Measurements from ENCODE around the gene PRKCZ. TPM values are rescaled to one million over a fixed set of nuclear protein-coding genes. Genes with fewer than 3 reads are reported as not detected.

The PRKCZ gene
- total RNA-seq, 2 donors from 2014 or later = 9.6 to 10.9 TPM

- no peak for TF ChIP-seq CTCF (IDR thresholded peaks at IDR 0.05)
- TF ChIP-seq POLR2A (IDR thresholded peaks at IDR 0.05) = no peak
- Histone ChIP-seq H3K36me3 (replicated peaks in 1 of 2; ENCODE audit: insufficient read depth in 1 of 2, low read depth in 2 of 2) (no peaks in the 10 kb centered on the region), H3K4me1 (peaks cover 52% of the 10 kb centered on the region), H3K4me3 (peak overlapping the region; percentile 12 to 46), H3K27ac (peak overlapping the region; percentile 82 to 100 (median 93)), H3K9me3 (no peaks in the 10 kb centered on the region), H3K27me3 (no peaks in the 10 kb centered on the region)
- DNase-seq (peak in 2 of 4 donors; percentile 39 to 49), ATAC-seq (no peak)
- 39 to 41% methylated on average over 9 to 19 of the region's 19 CpGs for WGBS, 2 donors
- intact Hi-C loops (cut with DNase I) = loop anchor here (5.0 kb wide), 1 partner anchor 42 kb away; no protein-coding TSS in a partner anchor
Measured at GRCh38 chr1:2190491-2190976, 140.3 kb downstream of the PRKCZ start.

GRCh38 chr1:2192031-2192995 lies 142.1 kb downstream of the PRKCZ start:
- intact Hi-C loops (cut with DNase I) = loop anchor here (5.0 kb wide), 1 partner anchor 40 kb away; no protein-coding TSS in a partner anchor
- peaks cover 58% of the 10 kb centered on the region for H3K4me1 ChIP-seq
- H3K27ac ChIP-seq = peak overlapping the region in 3 of 4 donors; percentile 25 to 100 (median 99)
- no peaks in the 10 kb centered on the region for H3K9me3 ChIP-seq
- H3K4me3 ChIP-seq = no peak overlapping the region
- 67 to 71% methylated on average over 10 to 30 of the region's 30 CpGs for WGBS, 2 donors
- H3K27me3 ChIP-seq = no peaks in the 10 kb centered on the region
- ATAC-seq = no peak
- TF ChIP-seq POLR2A (IDR thresholded peaks at IDR 0.05) (no peak), CTCF (IDR thresholded peaks at IDR 0.05) (no peak)
- peak in 1 of 4 donors; percentile 40 for DNase-seq
- H3K36me3 ChIP-seq (replicated peaks in 1 of 2; ENCODE audit: insufficient read depth in 1 of 2, low read depth in 2 of 2) = no peaks in the 10 kb centered on the region

- WGBS, 2 donors = 32 to 40% methylated on average over 13 to 44 of the region's 44 CpGs
- no peaks in the 10 kb centered on the region for H3K36me3 ChIP-seq (replicated peaks in 1 of 2; ENCODE audit: insufficient read depth in 1 of 2, low read depth in 2 of 2)
- peak overlapping the region; percentile 77 to 100 (median 94) for H3K27ac ChIP-seq
- intact Hi-C loops (cut with DNase I) = loop anchor here (5.0 kb wide), 1 partner anchor 39 kb away; no protein-coding TSS in a partner anchor
- H3K27me3 ChIP-seq = no peaks in the 10 kb centered on the region
- TF ChIP-seq CTCF (IDR thresholded peaks at IDR 0.05) = no peak
- peak in 1 of 3 donors; percentile 13 for TF ChIP-seq POLR2A (IDR thresholded peaks at IDR 0.05)
- H3K9me3 ChIP-seq = no peaks in the 10 kb centered on the region
- H3K4me3 ChIP-seq = no peak overlapping the region
- ATAC-seq = no peak
- peaks cover 62% of the 10 kb centered on the region for H3K4me1 ChIP-seq
- no peak for DNase-seq
Measured at GRCh38 chr1:2193514-2194281, 143.5 kb downstream of the PRKCZ start.

- WGBS, 2 donors = 0 to 15% methylated on average over 4 to 19 of the region's 63 CpGs
- peak in 3 of 4 donors; percentile 63 to 70 (median 64) for DNase-seq
- no peaks in the 10 kb centered on the region for H3K9me3 ChIP-seq
- peaks cover 65% of the 10 kb centered on the region for H3K4me1 ChIP-seq
- no peaks in the 10 kb centered on the region for H3K36me3 ChIP-seq (replicated peaks in 1 of 2; ENCODE audit: insufficient read depth in 1 of 2, low read depth in 2 of 2)
- no peaks in the 10 kb centered on the region for H3K27me3 ChIP-seq
- ATAC-seq = peak; percentile 63
- peak within 1 kb of the TSS; percentile 77 to 100 (median 94) for H3K27ac ChIP-seq
- TF ChIP-seq POLR2A (IDR thresholded peaks at IDR 0.05) = no peak
- TF ChIP-seq CTCF (IDR thresholded peaks at IDR 0.05) = no peak
- peak within 1 kb of the TSS; percentile 24 to 40 for H3K4me3 ChIP-seq
- intact Hi-C loops (cut with DNase I) = loop anchor here (5.0 kb wide), 1 partner anchor 38 kb away; no protein-coding TSS in a partner anchor
Measured at GRCh38 chr1:2194319-2194897, 144.2 kb downstream of the PRKCZ start, which contains the start of gene FAAP20. Gene FAAP20 (minus strand): TSS chr1:2194772. CDS start chr1:2194749, 23 bp downstream.
